ENCODE data around the gene QRFPR. TPM values are rescaled to one million over a fixed set of nuclear protein-coding genes. Genes with fewer than 3 reads are reported as not detected.

The QRFPR gene
- total RNA-seq (2012; rRNA removed) = not detected in 2 replicates
- polyA plus RNA-seq (2012; rRNA removed) = not detected in 2 replicates
- polyA plus RNA-seq (2012; cell fraction: cytosol; rRNA removed) = not detected in 2 replicates
- not detected in 2 replicates for polyA plus RNA-seq (2012; cell fraction: nucleus; rRNA removed; ENCODE audit: low replicate concordance)
- Bru-seq, nascent RNA = percentile 2 among the genes with signal in this experiment
- percentile 3 among the genes with signal in this experiment for BruChase-seq, experiment 1, labeled RNA remaining after a 6-hour chase
- not detected for BruChase-seq, experiment 2, labeled RNA remaining after a 2-hour chase
- long read RNA-seq = 0 reads

DNA sequence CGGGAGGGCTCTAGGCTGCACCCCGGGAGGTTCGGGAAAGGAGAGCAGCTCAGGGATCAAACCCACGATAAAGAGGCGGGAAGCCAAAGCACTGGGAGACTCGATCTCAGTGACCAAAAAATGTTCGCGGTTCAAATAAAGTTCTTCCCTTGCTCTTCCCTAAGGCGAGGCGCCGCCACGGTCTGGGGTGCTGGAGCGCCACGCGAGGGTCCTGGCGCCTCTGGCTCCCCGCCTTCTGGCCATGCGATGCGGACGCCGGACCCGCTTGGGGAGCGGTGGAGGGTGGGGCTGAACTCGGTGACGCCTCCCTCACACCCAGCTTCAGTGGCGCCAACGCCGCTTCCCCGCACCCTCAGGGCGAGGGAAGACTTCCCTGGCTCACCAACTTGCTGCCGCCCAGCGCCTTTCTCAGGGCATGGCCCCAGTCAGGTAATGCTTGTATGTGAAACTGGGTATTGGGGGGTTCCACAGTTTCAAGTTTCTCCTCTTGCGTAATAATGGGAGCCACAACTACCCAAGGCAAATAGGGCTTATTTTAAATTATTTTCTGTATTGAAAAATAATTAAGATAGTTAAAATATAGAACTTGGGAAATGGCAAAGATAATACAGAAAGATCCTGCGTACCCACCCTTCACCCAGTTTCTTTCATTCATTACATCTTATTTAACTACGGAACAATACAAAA lies at the start of gene QRFPR:
TSS of gene QRFPR (minus strand) at position 243 of the 687 bp plus-strand sequence. CDS start 371 bp downstream, outside the sequence.
- no peak within 1 kb of the TSS; the same call in 1 of the 2 replicates for H3K23ac ChIP-seq (ENCODE audit: low read depth, low read length)
- TF ChIP-seq CEBPB (IDR thresholded peaks at IDR 0.05; ENCODE audit: low read depth, low read length) (peak; percentile 63), RAD21 (IDR thresholded peaks at IDR 0.05; ENCODE audit: low read length) (no peak)
- DNase-seq = no peak
- peak within 1 kb of the TSS; percentile 16 for H2AFZ ChIP-seq (replicated peaks; ENCODE audit: low read length, poor library complexity)
- no peaks in the 10 kb centered on the region for H3K9me1 ChIP-seq (ENCODE audit: insufficient read depth, low read length)
- ATAC-seq (ENCODE audit: low read depth) = no peak
- no peak within 1 kb of the TSS for H3K9ac ChIP-seq (ENCODE audit: low read depth, low read length)
- H3K18ac ChIP-seq (ENCODE audit: low read depth, low read length) = no peak within 1 kb of the TSS
- H2BK120ac ChIP-seq (ENCODE audit: low read depth, low read length) = no peak within 1 kb of the TSS
- H3K4ac ChIP-seq (ENCODE audit: low read depth, low read length) = no peak within 1 kb of the TSS
- no peak within 1 kb of the TSS for H2BK15ac ChIP-seq (ENCODE audit: low read depth, low read length)
- peaks cover 17% of the 10 kb centered on the region for H3K27me3 ChIP-seq (ENCODE audit: control insufficient read depth, insufficient read depth, low read length)
- CTCF ChIA-PET = interaction anchor here (1.3 kb wide), 1 partner anchor 10 kb away, joined by 4 read pairs; no protein-coding TSS in a partner anchor
- H2BK5ac ChIP-seq (ENCODE audit: low read depth, low read length, poor library complexity, severe bottlenecking) = no peak within 1 kb of the TSS
- no peaks in the 10 kb centered on the region for H3K79me1 ChIP-seq (ENCODE audit: low read depth in 1 of 2, low read length in 2 of 2)
- no peak within 1 kb of the TSS; the same call in 1 of the 2 replicates for H3K4me3 ChIP-seq (ENCODE audit: insufficient read depth, low read depth, low read length)
- no TSS peak for BruUV-seq (replicated peaks)
- no peak within 1 kb of the TSS for H3K56ac ChIP-seq (ENCODE audit: extremely low read depth, insufficient read depth, low read length)
- H3K4me1 ChIP-seq (ENCODE audit: control insufficient read depth, insufficient read depth, low read length) = no peaks in the 10 kb centered on the region
- 0% methylated on average over 5 of the region's 35 CpGs; no CpG with 5 or more reads in 1 of the 2 experiments for WGBS, 2 experiments (ENCODE audit: extremely low coverage in 2 of 2, insufficient read length in 1 of 2)
- no peak within 1 kb of the TSS for H3K27ac ChIP-seq (ENCODE audit: insufficient read depth, low read length)
- H3K14ac ChIP-seq (replicated peaks; ENCODE audit: low read depth, low read length) = no peak within 1 kb of the TSS
- dilution Hi-C loops (cut with HindIII; ENCODE audit: low sequenced_read_pairs, unreplicated experiment) (no loop called here), in situ Hi-C loops (cut with MboI; ENCODE audit: low sequenced_read_pairs) (no loop called here), intact Hi-C loops (cut with micrococcal nuclease) (no loop called here)
- H4K8ac ChIP-seq (ENCODE audit: low read depth in 2 of 2, low read length in 2 of 2) = no peak within 1 kb of the TSS
- no peaks in the 10 kb centered on the region for H4K20me1 ChIP-seq (ENCODE audit: insufficient read depth, low read length)
- H3K36me3 ChIP-seq (ENCODE audit: control insufficient read depth, insufficient read depth, low read length) = no peaks in the 10 kb centered on the region
- POLR2A ChIA-PET (ENCODE audit: unreplicated experiment) = no interaction called here
- H3K9me3 ChIP-seq (ENCODE audit: control insufficient read depth, insufficient read depth, low read length) = no peaks in the 10 kb centered on the region
- no peak within 1 kb of the TSS for H4K5ac ChIP-seq (ENCODE audit: low read depth, low read length)
- peak within 1 kb of the TSS; percentile 49; the same call in 1 of the 2 replicates for H3K4me2 ChIP-seq (ENCODE audit: low read depth, low read length)
- H2AK5ac ChIP-seq (ENCODE audit: low read depth, low read length) = no peak within 1 kb of the TSS
- H2AK9ac ChIP-seq (replicated peaks; ENCODE audit: low read depth, low read length, poor library complexity) = no peak within 1 kb of the TSS
- no peak within 1 kb of the TSS for H4K91ac ChIP-seq (ENCODE audit: insufficient read depth, low read depth, low read length)
- no peak within 1 kb of the TSS for H2BK20ac ChIP-seq (ENCODE audit: low read depth, low read length)

Measured in IMR-90 (cell line).